Stimulated activated naive CD8-positive, alpha-beta T cell treated with anti-CD3 and anti-CD28 coated beads, Interleukin-15, Interleukin-2, amounts not matched to agents 100 ng/mL and 50 ng/mL, for 24 hours (primary cell): ENCODE data around the gene CTRL.

ENCODE experiments used
- H3K27ac Mint-ChIP-seq: one replicate; pipeline ENCODE4 v1.8.0; 2021; ENCODE audit warnings: mild to moderate bottlenecking, mixed read lengths
- H3K27me3 Mint-ChIP-seq: one replicate; pipeline ENCODE4 v1.8.0; 2021; ENCODE audit warnings: mixed read lengths
- H3K36me3 Mint-ChIP-seq: one replicate; pipeline ENCODE4 v1.8.0; 2021; ENCODE audit warnings: low read depth, mixed read lengths
- H3K4me1 Mint-ChIP-seq: one replicate; pipeline ENCODE4 v1.8.0; 2021; ENCODE audit warnings: low read depth, mixed read lengths
- H3K4me3 Mint-ChIP-seq: one replicate; pipeline ENCODE4 v1.8.0; 2021; ENCODE audit warnings: mild to moderate bottlenecking, mixed read lengths
- H3K9me3 Mint-ChIP-seq: one replicate; pipeline ENCODE4 v1.8.0; 2021; ENCODE audit warnings: mixed read lengths

Gene CTRL

DNA sequence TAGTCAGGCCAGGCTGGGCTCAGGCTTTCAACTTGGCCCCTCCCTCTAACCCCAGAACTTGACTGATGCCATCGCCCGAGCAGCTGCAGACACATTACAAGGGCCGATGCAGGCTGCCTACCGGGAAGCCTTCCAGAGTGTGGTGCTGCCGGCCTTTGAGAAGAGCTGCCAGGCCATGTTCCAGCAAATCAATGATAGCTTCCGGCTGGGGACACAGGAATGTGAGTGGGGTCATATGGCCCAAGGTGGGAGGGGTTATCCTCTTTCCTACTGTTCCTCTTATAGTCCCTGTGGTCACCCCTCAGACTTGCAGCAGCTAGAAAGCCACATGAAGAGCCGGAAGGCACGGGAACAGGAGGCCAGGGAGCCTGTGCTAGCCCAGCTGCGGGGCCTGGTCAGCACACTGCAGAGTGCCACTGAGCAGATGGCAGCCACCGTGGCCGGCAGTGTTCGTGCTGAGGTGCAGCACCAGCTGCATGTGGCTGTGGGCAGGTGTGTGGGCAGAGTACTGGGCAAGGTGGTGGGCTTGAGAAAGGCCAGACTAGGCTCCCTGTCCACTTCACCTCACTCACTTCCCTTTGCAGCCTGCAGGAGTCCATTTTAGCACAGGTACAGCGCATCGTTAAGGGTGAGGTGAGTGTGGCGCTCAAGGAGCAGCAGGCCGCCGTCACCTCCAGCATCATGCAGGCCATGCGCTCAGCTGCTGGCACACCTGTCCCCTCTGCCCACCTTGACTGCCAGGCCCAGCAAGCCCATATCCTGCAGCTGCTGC is 49.1 kb downstream of the CTRL start:
- Mint-ChIP-seq H3K27ac (no peak overlapping the region), H3K9me3 (no peaks in the 10 kb centered on the region), H3K27me3 (no peaks in the 10 kb centered on the region), H3K36me3 (peaks cover 51% of the 10 kb centered on the region), H3K4me3 (no peak overlapping the region), H3K4me1 (no peaks in the 10 kb centered on the region)

DNA sequence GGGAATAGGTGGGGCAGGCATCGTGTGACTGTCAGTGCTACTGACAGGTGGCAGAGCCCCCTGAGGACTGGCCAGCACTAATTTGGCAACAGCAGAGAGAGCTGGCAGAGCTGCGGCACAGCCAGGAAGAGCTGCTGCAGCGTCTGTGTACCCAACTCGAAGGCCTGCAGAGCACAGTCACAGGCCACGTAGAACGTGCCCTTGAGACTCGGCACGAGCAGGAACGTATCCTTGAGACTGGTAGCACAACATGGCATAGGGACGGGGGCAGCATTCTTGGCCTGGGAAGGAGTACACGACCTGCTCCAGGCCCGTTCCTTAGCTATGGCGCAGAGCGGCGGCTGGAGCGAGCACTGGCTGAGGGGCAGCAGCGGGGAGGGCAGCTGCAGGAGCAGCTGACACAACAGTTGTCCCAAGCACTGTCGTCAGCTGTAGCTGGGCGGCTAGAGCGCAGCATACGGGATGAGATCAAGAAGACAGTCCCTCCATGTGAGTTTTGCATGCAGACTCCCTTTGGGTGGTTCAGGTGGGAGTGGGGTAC is 50.0 kb downstream of the CTRL start:
- no peak overlapping the region for H3K4me3 Mint-ChIP-seq

DNA sequence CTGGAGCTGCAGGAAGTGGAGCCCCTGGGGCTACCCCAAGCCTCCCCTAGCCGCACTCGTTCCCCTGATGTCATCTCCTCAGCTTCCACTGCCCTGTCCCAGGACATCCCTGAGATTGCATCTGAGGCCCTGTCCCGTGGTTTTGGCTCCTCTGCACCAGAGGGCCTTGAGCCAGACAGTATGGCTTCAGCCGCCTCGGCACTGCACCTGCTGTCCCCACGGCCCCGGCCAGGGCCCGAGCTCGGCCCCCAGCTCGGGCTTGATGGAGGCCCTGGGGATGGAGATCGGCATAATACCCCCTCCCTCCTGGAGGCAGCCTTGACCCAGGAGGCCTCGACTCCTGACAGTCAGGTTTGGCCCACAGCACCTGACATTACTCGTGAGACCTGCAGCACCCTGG is 51.1 kb downstream of the CTRL start:
- H3K36me3 Mint-ChIP-seq = peaks cover 63% of the 10 kb centered on the region
- no peak overlapping the region for H3K4me3 Mint-ChIP-seq
- H3K27me3 Mint-ChIP-seq = no peaks in the 10 kb centered on the region
- no peaks in the 10 kb centered on the region for H3K9me3 Mint-ChIP-seq
- no peak overlapping the region for H3K27ac Mint-ChIP-seq
- peaks cover under 1% of the 10 kb centered on the region for H3K4me1 Mint-ChIP-seq

More for the DNA sequence above, 50.0 kb downstream of the CTRL start:
- Mint-ChIP-seq H3K27me3 (no peaks in the 10 kb centered on the region), H3K9me3 (no peaks in the 10 kb centered on the region), H3K27ac (no peak overlapping the region), H3K4me1 (no peaks in the 10 kb centered on the region), H3K36me3 (peaks cover 57% of the 10 kb centered on the region)

DNA sequence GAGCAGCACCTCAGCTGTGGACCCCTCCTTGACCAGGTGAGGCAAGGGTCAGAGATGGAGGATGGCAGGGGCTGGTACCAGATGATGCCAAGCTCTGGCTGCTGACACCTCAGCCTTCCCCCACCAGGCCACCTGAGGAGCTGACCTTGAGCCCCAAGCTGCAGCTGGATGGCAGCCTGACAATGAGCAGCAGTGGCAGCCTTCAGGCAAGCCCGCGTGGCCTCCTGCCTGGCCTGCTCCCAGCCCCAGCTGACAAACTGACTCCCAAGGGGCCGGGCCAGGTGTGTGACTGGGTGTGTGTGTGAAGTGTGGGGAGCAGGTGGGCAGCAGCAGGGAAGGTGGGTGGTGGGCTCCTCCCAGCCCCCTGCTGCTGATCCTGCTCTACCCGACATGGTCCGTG is 51.7 kb downstream of the CTRL start:
- Mint-ChIP-seq H3K36me3 (peaks cover 63% of the 10 kb centered on the region), H3K9me3 (no peaks in the 10 kb centered on the region), H3K4me3 (no peak overlapping the region), H3K27me3 (no peaks in the 10 kb centered on the region), H3K4me1 (peaks cover 7% of the 10 kb centered on the region), H3K27ac (no peak overlapping the region)
